ENCODE measurements around the gene EFCAB6. TPM values are rescaled to one million over a fixed set of nuclear protein-coding genes. Genes with fewer than 3 reads are reported as not detected.

The EFCAB6 gene
- total and polyA plus RNA-seq, 8 donors = 0.29 to 10.5 (median 3.5) TPM

DNA sequence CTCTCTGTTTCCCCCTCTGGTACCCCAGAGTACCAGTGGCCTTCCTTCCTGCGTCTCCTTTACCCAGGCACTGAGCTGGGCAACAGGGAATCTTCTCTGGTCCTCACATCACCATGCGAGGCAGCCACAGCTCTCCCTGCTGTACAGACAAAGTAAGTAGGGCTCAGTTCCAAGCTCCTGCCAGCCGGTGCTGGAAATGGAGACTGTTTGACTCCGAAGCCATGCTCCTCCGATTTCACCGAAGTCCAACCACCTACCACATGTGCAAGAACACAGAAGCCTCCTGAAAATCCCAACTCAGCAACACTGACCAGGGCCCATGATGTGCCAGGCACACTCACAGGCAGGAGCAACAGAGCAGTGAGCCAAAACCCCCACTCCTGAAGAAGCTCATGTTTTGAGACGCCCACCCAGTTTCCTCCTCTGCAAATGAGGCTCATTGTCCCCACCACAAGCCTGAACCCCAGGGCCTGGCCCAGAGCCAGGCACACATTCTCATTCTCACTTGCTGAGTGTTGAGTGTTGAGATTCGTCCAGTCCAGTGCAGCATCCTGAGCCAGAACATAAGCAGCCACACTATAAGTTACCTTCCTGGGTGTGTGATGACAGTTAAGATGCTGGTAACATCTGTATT, 244.3 kb downstream of the EFCAB6 start:
- intact Hi-C loops (cut with DNase I; ENCODE audit: low total_unique reads) = no loop called here
- Histone ChIP-seq H3K4me3 (no peak overlapping the region), H3K27ac (no peak overlapping the region), H3K9me3 (no peaks in the 10 kb centered on the region), H3K27me3 (no peaks in the 10 kb centered on the region), H3K4me1 (no peaks in the 10 kb centered on the region), H3K36me3 (no peaks in the 10 kb centered on the region)
- TF ChIP-seq POLR2AphosphoS5 (IDR thresholded peaks at IDR 0.05) = no peak
- TF ChIP-seq EP300 (IDR thresholded peaks at IDR 0.05) = no peak
- TF ChIP-seq POLR2A (IDR thresholded peaks at IDR 0.05) = no peak
- TF ChIP-seq, protein P1, sequence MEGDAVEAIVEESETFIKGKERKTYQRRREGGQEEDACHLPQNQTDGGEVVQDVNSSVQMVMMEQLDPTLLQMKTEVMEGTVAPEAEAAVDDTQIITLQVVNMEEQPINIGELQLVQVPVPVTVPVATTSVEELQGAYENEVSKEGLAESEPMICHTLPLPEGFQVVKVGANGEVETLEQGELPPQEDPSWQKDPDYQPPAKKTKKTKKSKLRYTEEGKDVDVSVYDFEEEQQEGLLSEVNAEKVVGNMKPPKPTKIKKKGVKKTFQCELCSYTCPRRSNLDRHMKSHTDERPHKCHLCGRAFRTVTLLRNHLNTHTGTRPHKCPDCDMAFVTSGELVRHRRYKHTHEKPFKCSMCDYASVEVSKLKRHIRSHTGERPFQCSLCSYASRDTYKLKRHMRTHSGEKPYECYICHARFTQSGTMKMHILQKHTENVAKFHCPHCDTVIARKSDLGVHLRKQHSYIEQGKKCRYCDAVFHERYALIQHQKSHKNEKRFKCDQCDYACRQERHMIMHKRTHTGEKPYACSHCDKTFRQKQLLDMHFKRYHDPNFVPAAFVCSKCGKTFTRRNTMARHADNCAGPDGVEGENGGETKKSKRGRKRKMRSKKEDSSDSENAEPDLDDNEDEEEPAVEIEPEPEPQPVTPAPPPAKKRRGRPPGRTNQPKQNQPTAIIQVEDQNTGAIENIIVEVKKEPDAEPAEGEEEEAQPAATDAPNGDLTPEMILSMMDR (IDR thresholded peaks at IDR 0.05) = no peak
- whole genome bisulfite sequencing, 5 donors = 67 to 81% (median 72%) methylated on average over 8 of the region's 8 CpGs
- DNase-seq = no peak

DNA sequence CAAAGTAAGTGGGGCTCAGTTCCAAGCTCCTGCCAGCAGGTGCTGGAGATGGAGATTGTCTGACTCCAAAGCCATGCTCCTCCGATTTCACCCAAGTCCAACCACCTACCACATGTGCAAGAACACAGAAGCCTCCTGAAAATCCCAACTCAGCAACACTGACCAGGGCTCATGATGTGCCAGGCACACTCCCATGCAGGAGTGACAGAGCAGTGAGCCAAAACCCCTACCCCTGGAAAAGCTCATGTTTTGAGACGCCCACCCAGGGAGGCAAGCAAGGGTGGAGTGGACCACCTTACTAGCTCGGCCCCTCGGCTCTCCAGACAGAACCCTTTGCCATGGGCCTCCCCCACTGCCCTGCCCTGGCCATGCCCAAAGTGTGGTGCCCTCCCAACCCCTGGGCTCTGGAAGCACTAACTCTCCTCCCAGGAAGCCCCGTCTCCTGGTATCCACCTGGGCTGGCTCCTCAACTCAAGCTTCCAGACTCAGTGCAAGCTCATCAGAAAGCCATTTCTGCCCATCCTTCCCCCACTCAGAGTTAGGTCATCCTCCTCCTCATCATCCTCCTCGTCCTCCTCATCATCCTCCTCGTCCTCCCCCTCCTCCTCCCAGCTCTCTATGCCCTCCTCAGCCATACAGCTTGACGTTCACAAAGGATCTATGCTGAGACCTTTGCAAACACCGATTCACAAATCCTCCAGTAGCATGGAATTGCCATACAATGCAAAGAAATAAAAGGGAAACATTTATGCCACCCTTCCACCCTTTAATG, 245.4 kb downstream of the EFCAB6 start:
- Histone ChIP-seq H3K27me3 (no peaks in the 10 kb centered on the region), H3K4me1 (no peaks in the 10 kb centered on the region), H3K4me3 (no peak overlapping the region), H3K27ac (no peak overlapping the region), H3K36me3 (no peaks in the 10 kb centered on the region), H3K9me3 (no peaks in the 10 kb centered on the region)
- TF ChIP-seq EP300 (IDR thresholded peaks at IDR 0.05) (no peak), POLR2AphosphoS5 (IDR thresholded peaks at IDR 0.05) (no peak), POLR2A (IDR thresholded peaks at IDR 0.05) (no peak)
- TF ChIP-seq, protein P1 (IDR thresholded peaks at IDR 0.05) = no peak
- intact Hi-C loops (cut with DNase I; ENCODE audit: low total_unique reads) = no loop called here
- WGBS, 5 donors = 68 to 79% (median 73%) methylated on average over 8 to 9 of the region's 9 CpGs
- DNase-seq = no peak

DNA sequence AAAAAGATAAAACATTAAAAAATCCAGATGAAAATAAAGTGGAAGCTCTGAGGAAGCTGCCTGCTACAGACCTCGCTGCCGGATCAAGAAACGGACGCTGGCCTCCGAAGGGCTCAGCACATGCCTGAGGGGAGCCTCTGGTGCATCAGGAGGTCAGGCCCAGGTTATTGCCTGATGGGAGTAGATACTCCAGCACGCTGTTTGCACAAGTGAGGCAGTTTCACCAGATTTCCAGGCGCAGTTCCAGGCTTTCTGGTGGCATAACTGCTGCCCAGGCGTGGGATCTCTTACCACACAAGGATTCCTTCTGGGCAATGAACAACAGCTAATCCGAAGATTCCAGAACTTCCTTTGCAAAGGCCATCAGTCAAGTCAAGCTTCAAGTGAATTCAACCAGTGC, 246.1 kb downstream of the EFCAB6 start:
- no peaks in the 10 kb centered on the region for H3K9me3 ChIP-seq

DNA sequence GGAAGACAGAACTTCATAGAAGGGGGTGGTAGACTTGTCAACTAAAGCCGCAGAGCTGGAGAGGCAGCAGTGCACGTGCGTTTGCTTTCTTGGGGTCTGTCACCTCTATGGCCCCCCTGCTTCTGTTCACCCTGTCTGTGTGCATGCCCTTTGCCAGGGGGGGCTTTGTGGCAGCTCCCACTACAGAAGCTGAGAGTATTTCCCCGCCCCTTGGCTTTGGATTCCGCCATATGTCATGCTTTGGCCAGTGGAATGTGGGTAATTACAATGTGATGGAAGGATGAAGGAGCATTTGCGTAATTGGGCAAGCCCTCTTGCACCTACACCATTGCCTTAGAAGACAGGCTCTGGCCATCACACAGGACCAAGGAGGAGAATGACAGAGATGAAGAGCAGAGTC, 247.2 kb downstream of the EFCAB6 start:
- Histone ChIP-seq H3K4me1 (no peaks in the 10 kb centered on the region), H3K36me3 (no peaks in the 10 kb centered on the region), H3K27ac (no peak overlapping the region), H3K9me3 (no peaks in the 10 kb centered on the region), H3K4me3 (no peak overlapping the region), H3K27me3 (no peaks in the 10 kb centered on the region)
- TF ChIP-seq POLR2A (IDR thresholded peaks at IDR 0.05) = no peak
- TF ChIP-seq, protein P1 (IDR thresholded peaks at IDR 0.05) = no peak
- no peak for TF ChIP-seq EP300 (IDR thresholded peaks at IDR 0.05)
- no peak for TF ChIP-seq POLR2AphosphoS5 (IDR thresholded peaks at IDR 0.05)
- intact Hi-C loops (cut with DNase I; ENCODE audit: low total_unique reads) = no loop called here
- DNase-seq = no peak
- WGBS, 5 donors = 91 to 95% (median 93%) methylated on average over 6 of the region's 6 CpGs

More for the DNA sequence above, 246.1 kb downstream of the EFCAB6 start:
- intact Hi-C loops (cut with DNase I; ENCODE audit: low total_unique reads) = no loop called here
- 47 to 71% (median 64%) methylated on average over 9 of the region's 9 CpGs for WGBS, 5 donors
- Histone ChIP-seq H3K4me3 (no peak overlapping the region), H3K4me1 (no peaks in the 10 kb centered on the region), H3K36me3 (no peaks in the 10 kb centered on the region), H3K27ac (no peak overlapping the region), H3K27me3 (no peaks in the 10 kb centered on the region)
- DNase-seq = no peak
- no peak for TF ChIP-seq EP300 (IDR thresholded peaks at IDR 0.05)
- no peak for TF ChIP-seq POLR2A (IDR thresholded peaks at IDR 0.05)
- TF ChIP-seq, protein P1 (IDR thresholded peaks at IDR 0.05) = no peak
- TF ChIP-seq POLR2AphosphoS5 (IDR thresholded peaks at IDR 0.05) = no peak
